GM12874 (cell line): Measurements from ENCODE around the gene PRDX2.

Experiments used
- TF ChIP-seq, protein P1 (sequence below): IDR thresholded peaks from 2 replicates; pipeline ENCODE4 v1.5.1; 2011; ENCODE audit warnings: low read depth, mild to moderate bottlenecking, control low read depth, low read length, moderate library complexity; ENCODE audit not compliant: insufficient read depth

Gene PRDX2

DNA sequence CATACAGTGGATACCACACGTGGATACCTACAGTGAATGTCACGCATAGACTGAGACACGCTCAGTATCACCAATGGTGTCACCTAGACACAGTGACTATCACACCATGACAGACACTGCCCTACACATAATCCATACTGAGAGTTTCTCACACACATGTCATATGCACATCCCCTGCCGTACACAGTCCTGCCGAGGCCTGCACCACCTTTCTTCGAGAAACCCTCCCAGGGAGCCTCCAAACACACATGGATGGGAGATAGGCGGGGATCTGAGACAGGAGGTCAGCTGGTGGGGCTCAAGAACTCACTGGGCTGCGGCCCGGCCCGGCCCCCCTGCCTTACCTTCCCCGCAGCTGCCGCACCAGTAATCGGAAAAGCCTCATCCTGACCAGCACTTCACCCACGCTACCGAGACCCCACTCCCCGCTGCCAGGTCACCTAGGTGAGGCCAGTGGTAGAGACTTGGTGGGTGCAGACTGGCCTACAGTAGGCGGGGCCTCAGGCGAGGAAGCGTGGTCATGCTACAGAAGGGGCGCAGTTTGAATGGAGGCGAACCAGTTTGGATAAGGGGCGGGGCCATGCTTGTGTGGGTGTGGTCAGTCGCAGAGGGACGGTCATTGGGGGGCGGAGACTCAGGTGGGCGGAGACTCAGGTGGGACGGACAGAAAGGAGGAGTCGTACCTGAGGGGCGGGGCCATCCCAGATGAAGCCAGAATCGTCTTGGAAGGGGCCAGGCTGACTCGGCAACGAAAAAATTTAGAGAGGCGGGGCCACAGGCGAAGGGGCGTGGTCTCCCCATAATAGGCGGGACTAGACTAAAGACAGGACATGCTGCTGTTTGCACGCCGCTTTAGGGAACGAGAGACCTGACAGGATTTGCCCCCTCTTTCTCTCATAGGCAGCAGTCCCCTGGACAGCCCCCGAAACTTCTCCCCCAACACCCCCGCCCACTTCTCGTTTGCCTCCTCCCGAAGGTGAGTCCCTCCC is 38.8 kb upstream of the PRDX2 start:
- TF ChIP-seq, protein P1, sequence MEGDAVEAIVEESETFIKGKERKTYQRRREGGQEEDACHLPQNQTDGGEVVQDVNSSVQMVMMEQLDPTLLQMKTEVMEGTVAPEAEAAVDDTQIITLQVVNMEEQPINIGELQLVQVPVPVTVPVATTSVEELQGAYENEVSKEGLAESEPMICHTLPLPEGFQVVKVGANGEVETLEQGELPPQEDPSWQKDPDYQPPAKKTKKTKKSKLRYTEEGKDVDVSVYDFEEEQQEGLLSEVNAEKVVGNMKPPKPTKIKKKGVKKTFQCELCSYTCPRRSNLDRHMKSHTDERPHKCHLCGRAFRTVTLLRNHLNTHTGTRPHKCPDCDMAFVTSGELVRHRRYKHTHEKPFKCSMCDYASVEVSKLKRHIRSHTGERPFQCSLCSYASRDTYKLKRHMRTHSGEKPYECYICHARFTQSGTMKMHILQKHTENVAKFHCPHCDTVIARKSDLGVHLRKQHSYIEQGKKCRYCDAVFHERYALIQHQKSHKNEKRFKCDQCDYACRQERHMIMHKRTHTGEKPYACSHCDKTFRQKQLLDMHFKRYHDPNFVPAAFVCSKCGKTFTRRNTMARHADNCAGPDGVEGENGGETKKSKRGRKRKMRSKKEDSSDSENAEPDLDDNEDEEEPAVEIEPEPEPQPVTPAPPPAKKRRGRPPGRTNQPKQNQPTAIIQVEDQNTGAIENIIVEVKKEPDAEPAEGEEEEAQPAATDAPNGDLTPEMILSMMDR = no peak

GRCh38 chr19:12838886-12839756 is 37.5 kb upstream of the PRDX2 start:
- TF ChIP-seq, protein P1 = no peak

- TF ChIP-seq, protein P1 = peak; percentile 72
Measured at GRCh38 chr19:12838182-12838885, 36.7 kb upstream of the PRDX2 start, which contains the start of gene MAST1. Gene MAST1 (plus strand): TSS chr19:12838515. CDS start chr19:12838573, 58 bp downstream.

GRCh38 chr19:12837225-12837624 is 35.6 kb upstream of the PRDX2 start:
- TF ChIP-seq, protein P1 = no peak

- TF ChIP-seq, protein P1 = no peak
Measured at GRCh38 chr19:12836529-12836863, 34.9 kb upstream of the PRDX2 start.

DNA sequence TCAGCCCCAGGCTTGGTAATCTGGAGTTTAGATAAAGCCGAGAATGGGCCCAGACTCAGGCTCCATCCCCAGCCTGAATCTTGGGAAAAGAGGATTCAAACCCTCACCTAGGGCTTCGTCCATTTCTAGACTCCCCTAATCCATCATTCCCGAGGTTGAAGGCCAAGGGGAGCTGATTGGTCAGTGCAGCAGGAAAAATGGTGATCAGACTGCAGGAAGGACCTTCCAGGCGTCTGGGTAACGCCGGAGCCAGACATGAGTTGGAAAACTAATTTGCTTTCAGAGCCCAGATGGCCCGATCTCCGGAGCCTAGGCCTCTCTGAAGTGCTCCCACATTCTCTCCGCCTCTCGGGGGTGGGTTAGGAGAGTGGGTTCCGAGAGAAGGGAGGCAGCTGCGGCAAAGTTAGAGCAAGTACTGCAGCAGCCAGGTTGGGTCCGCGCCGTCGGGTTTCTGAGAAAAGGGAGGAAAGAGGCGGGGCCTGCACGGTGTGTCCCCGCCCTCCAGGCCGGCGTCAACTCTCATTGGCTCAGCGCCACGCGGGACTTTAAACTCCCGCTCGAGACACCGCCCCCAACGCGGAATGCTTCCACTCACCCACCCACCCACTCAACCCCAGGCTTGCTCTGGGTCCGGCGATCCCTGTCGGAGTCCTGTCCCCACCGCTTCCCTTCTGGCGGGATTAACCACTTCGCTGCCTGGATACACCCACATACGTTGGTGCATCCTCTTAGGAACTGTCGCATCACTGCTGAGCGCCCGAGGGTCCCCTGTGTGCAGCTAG is 33.6 kb upstream of the PRDX2 start:
- TF ChIP-seq, protein P1 = no peak
